DMS153 (cell line): ENCODE results near the gene DUOXA2.
A peak's percentile ranks its signal among the peaks of the same experiment; 100 is the strongest.
"Not testable (repeated sequence)": the region's sequence is repeated elsewhere in the genome, so short reads cannot be mapped to it uniquely, and the experiment has no call there.

Experiments
- DNase-seq: peaks from one replicate; lab custom pipeline; 2025; lab: John Stamatoyannopoulos, UW

Gene DUOXA2

GRCh38 chr15:45117308-45118130 is 3.4 kb downstream of the DUOXA2 start:
- DNase-seq, result no peak

DNA sequence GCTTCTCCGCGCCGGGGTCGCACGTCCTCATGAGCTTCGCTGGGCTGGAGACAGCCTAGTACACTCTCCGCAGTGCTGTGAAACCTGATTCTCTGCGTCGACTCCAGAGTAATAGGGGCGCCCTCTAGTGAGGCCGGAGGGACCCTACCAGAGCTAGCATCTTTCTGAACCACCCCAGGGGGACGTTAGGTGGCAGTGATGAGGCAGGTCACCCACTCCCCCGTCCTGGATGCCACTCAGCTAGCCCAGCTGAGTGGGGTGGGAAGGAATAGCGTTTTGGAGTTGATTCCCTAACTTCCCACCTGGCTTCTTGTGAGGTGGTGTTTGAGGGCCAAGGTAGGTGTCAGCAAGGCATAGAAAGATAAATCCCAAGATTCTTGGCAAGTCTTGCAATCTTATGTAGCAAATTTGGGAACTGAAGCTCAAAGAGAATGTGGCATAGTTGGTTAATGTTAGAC is 4.0 kb downstream of the DUOXA2 start:
- DNase-seq, result peak; percentile 38

DNA sequence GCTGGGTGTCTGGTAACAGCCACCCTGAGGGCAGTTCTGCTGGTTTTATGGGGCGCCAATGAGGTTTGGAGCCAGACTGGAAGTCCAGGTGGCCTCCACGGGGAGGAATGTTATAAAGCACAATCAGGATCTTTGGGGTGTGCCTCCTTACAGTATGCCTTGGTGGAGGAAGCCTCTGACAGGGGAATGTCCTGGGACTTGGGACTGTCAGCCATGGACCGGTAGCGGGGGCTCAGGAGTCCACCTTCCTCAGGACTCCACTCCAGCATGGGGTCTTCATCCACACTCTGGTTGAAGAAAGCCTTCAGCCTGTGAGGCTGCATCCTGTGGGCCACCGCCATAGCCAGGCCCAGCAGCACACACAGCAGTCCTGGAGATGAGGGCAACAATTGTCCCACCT is 4.9 kb downstream of the DUOXA2 start:
- DNase-seq, result no peak

GRCh38 chr15:45120081-45120972 is 6.2 kb downstream of the DUOXA2 start:
- no peak for DNase-seq

DNA sequence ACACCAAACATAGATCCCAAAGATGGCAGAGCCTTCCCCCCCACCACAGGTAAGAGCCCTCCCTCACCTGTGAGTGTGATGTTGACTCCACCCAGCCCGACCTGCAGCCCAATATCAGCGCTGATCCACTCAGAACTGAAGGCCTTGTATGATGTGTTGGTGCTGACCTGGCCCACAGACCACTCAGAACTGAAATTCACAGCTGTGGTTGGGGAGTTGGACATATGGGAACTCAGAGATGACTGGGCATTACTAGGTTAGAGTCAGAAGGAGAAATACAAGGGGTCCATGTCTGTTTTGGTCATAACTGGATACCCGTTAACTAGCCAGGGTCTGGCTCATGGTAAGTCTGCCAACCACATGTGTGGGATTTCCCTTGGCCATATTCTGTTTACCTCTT is 6.9 kb downstream of the DUOXA2 start:
- no peak for DNase-seq

- no peak for DNase-seq
These were observed 7.7 kb downstream of the DUOXA2 start for GRCh38 chr15:45121706-45122417.

- no peak for DNase-seq
These were observed 8.6 kb downstream of the DUOXA2 start for GRCh38 chr15:45122719-45123118.

DNA sequence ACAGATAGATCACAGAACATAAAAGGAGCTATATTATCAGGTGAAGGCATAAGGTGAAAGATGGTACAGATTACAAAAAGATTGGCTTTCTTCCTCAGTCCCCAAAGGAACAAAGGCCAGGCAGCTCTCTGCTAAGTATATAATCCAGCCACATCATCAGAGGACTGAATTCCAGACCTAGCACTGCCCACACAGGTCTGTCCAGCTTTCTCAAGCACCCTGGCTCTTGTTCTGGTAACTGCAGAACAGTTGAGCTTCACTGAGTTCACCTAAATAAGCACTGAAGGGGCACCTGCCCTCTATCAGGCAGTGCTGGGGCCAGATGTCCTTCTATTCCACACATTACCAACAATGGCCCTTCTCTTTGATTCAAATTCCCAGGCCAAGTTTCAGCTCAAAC is 9.3 kb downstream of the DUOXA2 start:
- DNase-seq, result no peak

GRCh38 chr15:45126535-45127158 is 12.5 kb downstream of the DUOXA2 start:
- DNase-seq, result no peak

DNA sequence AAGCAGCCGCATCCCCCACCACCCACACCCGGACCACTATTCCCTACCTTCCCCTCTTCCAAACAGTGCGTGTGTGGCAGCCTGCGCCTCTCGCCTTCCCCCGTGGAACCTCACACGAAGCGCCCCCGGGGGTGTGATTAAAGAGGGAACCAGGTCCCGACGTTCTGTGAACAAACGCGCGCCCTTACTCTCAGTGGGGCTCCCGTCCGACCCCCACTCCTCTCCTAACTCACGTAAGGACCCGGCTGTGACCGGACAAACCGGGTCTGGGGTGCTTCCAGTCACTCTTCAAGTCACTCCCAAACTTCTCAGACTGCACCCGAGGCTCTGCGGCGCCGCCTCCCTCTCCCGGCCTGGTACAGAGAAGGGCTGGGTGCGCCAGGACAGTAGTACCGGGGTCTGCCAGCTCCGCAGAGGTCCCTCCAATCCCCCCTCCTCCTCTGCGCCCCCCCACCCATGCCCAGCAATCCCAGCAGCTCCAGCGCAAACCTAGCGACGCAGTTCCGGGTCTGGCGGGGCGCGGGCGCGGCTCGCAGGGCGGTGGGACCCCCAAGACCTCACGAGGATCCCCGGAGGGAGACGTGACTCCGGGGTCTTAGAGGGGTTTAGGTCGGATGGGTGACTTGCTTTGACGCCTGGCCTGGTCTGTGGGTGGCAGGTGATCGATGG is 15.0 kb downstream of the DUOXA2 start:
- no peak for DNase-seq

- DNase-seq, result no peak
These were observed 15.6 kb downstream of the DUOXA2 start, which contains the start of the genes DUOX1 and DUOXA1 for GRCh38 chr15:45129651-45130129. Gene DUOX1 (plus strand): TSS chr15:45129994. CDS start chr15:45131967, 1,973 bp downstream. Gene DUOXA1 (minus strand): TSS chr15:45129879. CDS start chr15:45123014, 6,865 bp downstream.

DNA sequence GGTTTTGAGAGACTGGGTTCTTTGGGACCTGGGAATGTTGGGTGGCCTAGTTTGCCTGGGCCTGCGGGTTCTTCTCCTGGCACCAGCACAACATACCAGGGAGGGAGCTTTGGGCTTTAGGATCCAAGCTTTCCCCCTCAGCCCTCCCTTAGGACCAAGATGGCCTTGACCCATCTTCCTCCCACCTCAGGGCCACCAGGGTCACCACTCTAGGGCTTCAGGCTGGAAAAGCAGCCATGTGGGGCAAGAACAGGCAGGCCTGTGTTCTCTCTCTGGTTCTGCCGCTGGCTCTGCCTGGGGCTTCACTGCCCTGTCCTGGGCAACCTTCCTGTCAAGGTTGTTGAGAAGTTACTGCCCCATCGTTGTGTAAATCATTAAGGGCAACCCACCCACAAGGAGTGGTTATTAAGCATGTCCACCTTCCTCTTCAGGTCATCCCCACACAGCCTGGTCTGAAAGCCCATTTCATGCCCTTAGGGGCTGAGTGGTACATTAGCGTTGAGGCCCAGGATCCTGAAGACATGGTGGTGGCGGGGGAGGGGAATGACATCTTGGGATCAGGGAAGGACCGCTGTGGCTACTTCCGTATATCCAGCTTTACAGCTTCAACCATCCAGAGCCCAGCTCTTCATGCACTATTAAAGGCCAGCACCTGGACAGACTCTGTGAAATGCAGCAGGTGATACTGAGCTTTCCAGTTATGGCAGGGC is 16.3 kb downstream of the DUOXA2 start:
- DNase-seq, result no peak

- no peak for DNase-seq
These were observed 17.4 kb downstream of the DUOXA2 start for GRCh38 chr15:45131510-45131909.

- no peak for DNase-seq
These were observed 18.9 kb downstream of the DUOXA2 start for GRCh38 chr15:45132844-45133560.

GRCh38 chr15:45133561-45133920 is 19.4 kb downstream of the DUOXA2 start:
- DNase-seq, result no peak

DNA sequence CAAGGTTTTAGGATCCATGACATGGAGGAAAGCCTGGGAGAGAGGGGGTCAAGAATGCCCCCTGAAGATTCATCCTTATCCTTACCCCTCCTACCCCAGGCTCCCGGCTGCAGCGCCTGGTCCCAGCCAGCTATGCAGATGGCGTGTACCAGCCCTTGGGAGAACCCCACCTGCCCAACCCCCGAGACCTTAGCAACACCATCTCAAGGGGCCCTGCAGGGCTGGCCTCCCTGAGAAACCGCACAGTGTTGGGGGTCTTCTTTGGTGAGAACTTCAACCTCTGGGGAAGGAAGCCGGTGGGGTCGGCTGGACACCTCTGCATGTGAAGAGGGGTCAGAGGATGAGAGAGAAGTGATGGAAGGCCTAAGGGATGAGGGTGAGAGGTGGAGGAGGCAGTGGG is 19.9 kb downstream of the DUOXA2 start:
- no peak for DNase-seq

DNA sequence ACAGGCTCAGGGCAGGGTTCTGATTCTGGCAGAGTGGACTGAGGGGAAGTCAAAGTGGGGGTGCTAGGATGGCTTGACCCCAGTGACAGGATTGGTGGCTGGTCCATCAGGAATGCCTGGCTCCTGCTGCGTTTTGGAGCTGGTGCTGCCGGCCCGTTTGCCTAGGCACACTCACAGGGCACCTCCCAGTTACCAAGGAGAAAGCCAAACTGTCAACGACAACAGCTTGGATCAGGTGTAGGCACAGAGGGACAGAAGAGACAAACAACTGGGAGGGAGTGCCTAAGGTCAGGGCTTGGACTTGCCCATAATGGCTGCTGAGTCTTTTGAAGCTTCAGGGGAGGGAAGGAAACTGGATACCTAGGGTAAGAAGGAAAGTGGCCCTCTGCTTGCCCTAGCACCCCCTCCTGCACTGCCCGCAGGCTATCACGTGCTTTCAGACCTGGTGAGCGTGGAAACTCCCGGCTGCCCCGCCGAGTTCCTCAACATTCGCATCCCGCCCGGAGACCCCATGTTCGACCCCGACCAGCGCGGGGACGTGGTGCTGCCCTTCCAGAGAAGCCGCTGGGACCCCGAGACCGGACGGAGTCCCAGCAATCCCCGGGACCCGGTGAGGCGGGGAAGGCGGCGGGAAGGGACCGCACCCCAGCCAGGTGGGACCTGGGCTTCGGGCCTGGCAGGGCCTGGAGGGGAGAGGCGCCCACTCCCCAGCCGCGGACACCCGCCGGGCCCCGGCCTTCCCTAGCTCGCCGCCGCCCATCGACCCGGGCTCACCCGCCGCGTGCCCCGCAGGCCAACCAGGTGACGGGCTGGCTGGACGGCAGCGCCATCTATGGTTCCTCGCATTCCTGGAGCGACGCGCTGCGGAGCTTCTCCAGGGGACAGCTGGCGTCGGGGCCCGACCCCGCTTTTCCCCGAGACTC is 20.8 kb downstream of the DUOXA2 start:
- DNase-seq, result no peak

GRCh38 chr15:45135705-45136377 is 21.7 kb downstream of the DUOXA2 start:
- not testable (repeated sequence) for DNase-seq
